Activated CD4-positive, CD25-positive, alpha-beta regulatory T cell treated with anti-CD3 and anti-CD28 coated beads, Interleukin-2, amount 50 U/mL, for 72 hours (primary cell): ENCODE data around the gene CD82.
A peak's percentile ranks its signal among the peaks of the same experiment; 100 is the strongest.

Source experiments
- DNase-seq: peaks from one replicate; pipeline ENCODE4 v3.0.0; 2021

Gene CD82

DNA sequence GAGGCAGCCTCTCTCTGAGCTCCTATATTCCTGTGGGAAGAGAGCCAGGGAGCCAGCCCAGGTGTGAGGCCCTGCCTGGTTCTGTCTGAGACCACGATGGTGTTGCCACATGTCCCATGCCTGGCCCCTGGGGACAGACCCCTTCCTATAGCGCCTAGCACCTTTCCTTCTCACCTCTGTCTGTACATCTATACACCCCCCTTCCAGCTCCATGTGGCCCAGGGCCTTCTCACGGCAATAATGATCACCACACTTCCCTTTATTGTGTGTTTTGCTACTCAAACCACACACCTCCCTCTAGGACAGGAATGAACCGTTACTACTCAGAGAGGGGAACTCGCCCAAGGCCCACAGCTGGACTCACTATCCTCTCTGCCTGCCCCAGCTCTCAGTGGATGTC is 12.8 kb downstream of the CD82 start:
- DNase-seq = no peak

DNA sequence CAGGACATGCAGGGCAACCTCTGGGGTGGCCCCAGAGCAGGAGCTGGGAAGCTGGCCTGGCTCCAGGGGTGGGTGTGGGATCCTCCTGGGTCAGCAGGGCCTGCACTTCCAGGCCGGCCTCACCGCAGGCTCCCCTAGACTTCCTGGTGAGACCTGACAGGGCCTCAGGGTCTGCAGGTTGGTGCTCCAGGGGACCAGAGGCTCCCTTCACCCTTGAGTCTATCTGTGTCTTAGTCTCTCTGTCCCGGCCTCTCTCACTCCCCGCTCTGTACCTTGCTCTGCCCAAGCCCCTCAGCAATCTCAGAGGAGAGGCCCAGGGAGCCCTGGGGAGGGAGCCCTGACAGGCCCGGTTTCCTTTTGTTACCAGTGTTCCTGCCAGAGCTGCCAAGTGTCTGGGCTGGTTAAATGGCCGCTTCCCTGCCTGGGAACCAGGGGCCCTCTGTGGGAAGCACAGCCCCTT is 13.9 kb downstream of the CD82 start:
- DNase-seq = no peak

- DNase-seq = no peak
Observed at GRCh38 chr11:44580701-44581100, 15.2 kb downstream of the CD82 start.

- no peak for DNase-seq
Observed at GRCh38 chr11:44581246-44581645, 15.8 kb downstream of the CD82 start.

GRCh38 chr11:44582641-44583352 is 17.3 kb downstream of the CD82 start:
- no peak for DNase-seq

DNA sequence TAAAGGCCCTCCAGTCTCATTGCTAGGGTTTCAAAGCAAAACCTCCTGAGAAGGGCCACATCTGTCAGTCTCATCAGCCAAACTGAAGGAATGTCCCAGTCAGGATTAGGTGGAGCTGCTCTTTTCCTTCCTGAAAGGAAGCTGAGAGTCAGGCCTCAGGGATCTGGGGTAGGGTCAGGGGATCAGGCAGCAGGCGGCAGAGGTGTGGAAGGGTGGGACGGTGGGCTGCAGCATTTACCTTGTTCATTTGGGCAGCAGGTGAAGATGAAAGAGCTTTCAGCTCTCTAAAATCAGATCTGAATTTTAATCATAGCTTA is 17.8 kb downstream of the CD82 start:
- DNase-seq = no peak

DNA sequence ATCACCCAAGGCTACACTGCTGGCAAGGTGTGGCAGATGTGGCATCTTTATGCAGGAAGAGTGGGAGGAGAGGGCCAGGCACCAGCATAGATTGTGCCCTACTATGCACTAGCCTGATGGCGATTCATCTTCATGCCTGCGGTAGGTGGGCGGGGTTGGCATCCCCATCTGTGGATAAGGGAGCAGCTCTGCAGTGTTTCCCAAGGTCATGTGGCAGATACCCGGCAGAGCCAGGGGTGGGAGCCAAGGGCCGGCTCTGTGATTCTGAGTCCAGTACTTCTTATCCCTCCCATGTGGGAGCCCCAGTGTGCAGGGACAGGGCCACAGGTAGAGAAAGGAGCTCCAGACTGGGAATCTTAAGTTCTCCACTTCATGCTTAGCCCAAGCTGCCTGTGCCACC is 20.0 kb downstream of the CD82 start:
- DNase-seq = no peak

- DNase-seq = no peak
Observed at GRCh38 chr11:44589301-44589700, 23.8 kb downstream of the CD82 start.

- DNase-seq = no peak
Observed at GRCh38 chr11:44590769-44591168, 25.3 kb downstream of the CD82 start.

- DNase-seq = no peak
Observed at GRCh38 chr11:44591557-44591956, 26.1 kb downstream of the CD82 start.

DNA sequence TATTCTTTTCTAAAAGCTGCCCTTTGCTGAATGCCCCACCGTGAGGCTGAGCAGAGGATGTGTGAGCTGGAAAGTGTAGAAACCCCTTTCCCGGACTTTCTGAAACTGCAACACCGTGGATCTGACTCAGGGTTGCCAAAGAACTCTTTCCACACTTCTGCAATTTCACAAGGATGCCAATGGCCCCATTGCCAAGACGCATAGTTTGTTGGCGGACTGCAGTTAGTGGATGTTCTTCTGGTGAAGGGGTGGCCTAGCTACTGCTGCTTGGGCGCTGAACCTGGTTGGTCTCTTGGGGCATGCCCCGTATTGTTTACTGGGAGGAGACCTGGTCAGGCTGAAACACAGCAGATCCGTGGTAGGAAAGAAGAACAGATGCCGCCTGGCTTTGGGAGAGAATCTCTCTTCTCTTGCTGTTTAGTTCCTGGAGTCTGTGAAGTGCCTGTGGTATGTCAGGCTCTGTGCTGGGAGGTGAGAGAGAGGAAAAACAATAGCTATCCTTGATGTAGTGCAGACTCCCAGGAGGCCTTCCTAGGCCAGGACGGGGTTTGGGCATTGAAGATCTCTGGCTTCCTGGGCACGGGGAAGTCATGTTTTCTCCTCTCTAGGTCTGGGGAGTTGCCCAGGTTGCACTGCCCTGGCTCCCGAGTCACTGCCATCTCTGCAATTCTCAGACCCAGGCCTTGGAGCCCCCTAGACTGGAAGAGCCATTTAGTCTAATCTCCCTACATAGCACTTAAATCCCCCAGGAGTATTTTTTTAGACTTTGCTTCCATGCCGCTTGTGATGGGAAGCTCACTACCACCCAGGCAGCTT is 26.9 kb downstream of the CD82 start:
- DNase-seq = no peak

GRCh38 chr11:44593251-44593650 is 27.8 kb downstream of the CD82 start:
- no peak for DNase-seq

- DNase-seq = no peak
Observed at GRCh38 chr11:44595006-44595405, 29.5 kb downstream of the CD82 start.

GRCh38 chr11:44595964-44596381 is 30.5 kb downstream of the CD82 start:
- no peak for DNase-seq

GRCh38 chr11:44596525-44597276 is 31.2 kb downstream of the CD82 start:
- peak; percentile 61 for DNase-seq

DNA sequence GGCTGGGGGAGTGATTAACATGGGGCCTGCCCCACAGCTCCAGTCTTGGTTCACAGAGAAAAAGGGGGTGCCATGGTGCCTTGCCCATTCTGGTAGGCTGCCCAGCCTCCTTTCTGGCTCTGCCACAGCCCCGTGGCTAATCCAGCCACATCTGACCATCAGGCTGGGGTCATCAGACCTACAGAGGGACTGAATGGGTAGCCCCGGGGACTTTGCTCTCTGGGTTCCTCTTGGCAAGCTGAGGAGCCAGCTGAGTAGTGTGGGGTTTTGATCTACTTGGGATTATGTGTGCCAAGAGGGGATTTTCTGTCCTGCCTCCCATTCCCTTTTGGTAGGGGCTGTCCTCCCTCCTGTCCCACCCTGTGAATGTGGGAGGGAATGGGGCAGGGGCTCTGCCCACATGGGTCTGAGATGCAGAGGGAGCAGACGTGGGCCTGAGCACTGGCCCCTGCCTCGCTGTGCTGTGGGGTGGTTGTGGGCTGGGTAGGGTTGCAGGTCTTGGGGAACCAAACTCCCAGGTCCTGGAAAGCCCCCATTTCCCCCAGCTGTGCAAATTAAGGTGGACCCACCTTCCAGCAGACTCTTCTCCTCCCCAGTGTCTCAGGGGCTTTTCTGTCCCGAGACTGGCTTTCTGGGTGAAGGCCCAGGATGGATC is 32.0 kb downstream of the CD82 start:
- no peak for DNase-seq

GRCh38 chr11:44598831-44599230 is 33.4 kb downstream of the CD82 start:
- DNase-seq = no peak

GRCh38 chr11:44600261-44600660 is 34.8 kb downstream of the CD82 start:
- DNase-seq = no peak

DNA sequence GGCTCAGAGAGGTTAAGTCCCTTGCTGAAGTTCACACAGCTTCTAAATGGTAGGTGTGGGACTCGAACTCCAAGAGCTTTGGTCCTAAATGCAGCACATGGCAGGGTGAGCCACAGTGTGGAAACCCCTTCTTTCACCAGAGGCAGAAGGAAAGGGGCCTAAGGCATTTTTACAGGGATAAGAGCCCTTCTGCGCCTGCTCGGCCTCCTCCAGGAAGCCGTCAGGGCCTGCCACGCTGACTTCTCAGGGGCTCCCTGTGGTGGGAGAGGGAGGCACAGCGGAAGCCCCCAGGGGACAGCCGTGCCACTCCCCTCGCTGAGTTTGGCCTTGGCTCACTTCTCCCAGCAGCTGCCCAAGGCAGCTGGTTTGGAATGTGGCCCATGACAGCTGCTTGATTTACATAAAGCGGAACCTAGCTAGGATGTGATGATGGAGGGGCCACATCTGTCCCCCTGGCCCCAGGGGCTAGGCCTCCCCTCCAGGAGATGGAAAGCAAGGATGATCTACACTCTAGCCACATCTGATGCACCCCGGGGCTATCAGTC is 35.4 kb downstream of the CD82 start:
- DNase-seq = no peak

GRCh38 chr11:44601471-44602370 is 36.3 kb downstream of the CD82 start:
- DNase-seq = peak; percentile 39

DNA sequence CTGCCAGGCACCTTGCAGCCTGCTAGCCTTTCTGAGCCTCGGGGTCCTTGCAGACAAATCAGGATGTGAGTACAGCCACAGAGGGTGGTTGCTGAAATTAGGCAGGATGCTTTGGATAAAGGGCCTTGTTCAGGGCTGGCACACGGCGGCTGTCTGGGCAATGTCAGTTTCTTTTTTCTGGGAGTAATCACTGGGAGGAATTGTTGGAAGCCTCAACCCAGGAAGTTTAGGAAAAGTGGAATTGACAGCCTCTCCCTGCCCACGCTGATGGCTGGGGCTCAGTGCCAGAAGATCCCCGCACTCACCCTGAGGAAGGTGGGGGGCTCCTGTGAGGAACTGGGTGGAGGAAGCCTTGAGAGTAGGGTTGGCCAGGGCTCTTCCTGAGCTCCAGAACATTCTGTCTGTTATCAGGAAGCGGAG is 37.4 kb downstream of the CD82 start:
- DNase-seq = no peak

DNA sequence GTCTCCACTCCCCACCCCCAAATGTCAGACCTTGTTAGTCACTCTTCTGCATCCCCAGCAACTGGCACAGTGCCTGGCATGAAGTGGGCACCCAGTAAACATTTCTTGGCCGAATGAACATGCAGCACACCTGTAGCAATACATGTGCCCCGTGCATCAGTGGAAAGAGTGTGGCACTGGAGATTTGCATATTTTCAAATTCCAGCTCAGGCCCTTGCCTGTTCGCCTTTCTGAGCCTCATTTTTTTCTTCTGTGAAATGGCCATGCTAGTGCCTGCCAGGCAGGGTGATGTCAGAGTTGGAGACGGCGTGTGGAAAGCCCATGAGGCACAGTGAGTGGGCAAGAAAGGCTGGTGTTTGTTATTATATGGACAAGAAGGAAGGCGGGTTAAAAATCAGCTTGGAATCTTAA is 38.7 kb downstream of the CD82 start:
- DNase-seq = no peak
